CD4-positive, alpha-beta T cell treated with Interleukin-4 for 4 hours (primary cell): ENCODE results near the gene HTR3C.
"Not testable (repeated sequence)": the region's sequence is repeated elsewhere in the genome, so short reads cannot be mapped to it uniquely, and the experiment has no call there.

Experiments used
- DNase-seq: peaks from one replicate; pipeline ENCODE4 v3.0.0-alpha.2; 2020

Gene HTR3C

GRCh38 chr3:184037816-184038215, 15.0 kb upstream of the HTR3C start:
- no peak for DNase-seq

GRCh38 chr3:184038307-184038706, 14.5 kb upstream of the HTR3C start:
- DNase-seq = not testable (repeated sequence)

- no peak for DNase-seq
These were observed 13.4 kb upstream of the HTR3C start for GRCh38 chr3:184039414-184039813.

GRCh38 chr3:184040010-184040409, 12.8 kb upstream of the HTR3C start:
- no peak for DNase-seq

GRCh38 chr3:184042617-184043016, 10.2 kb upstream of the HTR3C start:
- DNase-seq = no peak

GRCh38 chr3:184045995-184046394, 6.9 kb upstream of the HTR3C start:
- DNase-seq = no peak

- no peak for DNase-seq
These were observed 2.5 kb upstream of the HTR3C start for GRCh38 chr3:184050217-184050847.

GRCh38 chr3:184058029-184058428, 5.2 kb downstream of the HTR3C start:
- no peak for DNase-seq

GRCh38 chr3:184059424-184059823, 6.6 kb downstream of the HTR3C start:
- no peak for DNase-seq

GRCh38 chr3:184062637-184063036, 9.8 kb downstream of the HTR3C start:
- no peak for DNase-seq

- no peak for DNase-seq
These were observed 13.4 kb downstream of the HTR3C start for GRCh38 chr3:184066211-184066610.

- DNase-seq = no peak
These were observed 14.8 kb downstream of the HTR3C start for GRCh38 chr3:184067573-184068055.

GRCh38 chr3:184068344-184068743, 15.5 kb downstream of the HTR3C start:
- no peak for DNase-seq

GRCh38 chr3:184071142-184071541, 18.3 kb downstream of the HTR3C start:
- not testable (repeated sequence) for DNase-seq

- DNase-seq = no peak
These were observed 20.8 kb downstream of the HTR3C start for GRCh38 chr3:184073621-184074020.

GRCh38 chr3:184075901-184076300, 23.1 kb downstream of the HTR3C start:
- DNase-seq = no peak

GRCh38 chr3:184077881-184078280, 25.0 kb downstream of the HTR3C start:
- no peak for DNase-seq

- DNase-seq = no peak
These were observed 26.0 kb downstream of the HTR3C start for GRCh38 chr3:184078851-184079250.

GRCh38 chr3:184081116-184081830, 28.4 kb downstream of the HTR3C start:
- DNase-seq = no peak

- DNase-seq = no peak
These were observed 29.2 kb downstream of the HTR3C start for GRCh38 chr3:184082034-184082433.

GRCh38 chr3:184082465-184082864, 29.6 kb downstream of the HTR3C start:
- DNase-seq = no peak

- peak; percentile 1 for DNase-seq
These were observed 32.6 kb downstream of the HTR3C start for GRCh38 chr3:184085389-184085852.

GRCh38 chr3:184092199-184092598, 39.4 kb downstream of the HTR3C start:
- no peak for DNase-seq

GRCh38 chr3:184096811-184097383, 44.0 kb downstream of the HTR3C start, which contains the start of gene HTR3E:
HTR3E (plus strand) TSS chr3:184097064; CDS start chr3:184097530, 466 bp downstream.
- DNase-seq = no peak
